Sigmoid colon (tissue), 4 donors: Measurements from ENCODE around the gene PPM1B.

Source experiments
- CTCF ChIP-seq, 4 experiments: fragments of 450-650 bp in 3 of 4; fragments of 200-600 bp in 1 of 4; IDR thresholded peaks; one replicate each; pipeline ENCODE4 v1.5.1; 2016 to 2019; ENCODE audit warnings: antibody characterized with exemption in 4 of 4, mild to moderate bottlenecking in 3 of 4, moderate library complexity in 2 of 4
- EP300 ChIP-seq, 4 donors: sonication (generic); formaldehyde crosslinking; IDR thresholded peaks; one replicate each; pipeline ENCODE4 v1.6.1; 2017; ENCODE audit warnings: antibody characterized with exemption in 4 of 4
- POLR2A ChIP-seq, 2 donors: fragments of 450-650 bp; IDR thresholded peaks; one replicate each; pipeline ENCODE4 v1.6.1; 2016; ENCODE audit warnings: antibody characterized with exemption in 2 of 2, mild to moderate bottlenecking in 2 of 2, moderate library complexity in 2 of 2
- POLR2AphosphoS5 ChIP-seq, 4 donors: sonication (generic); formaldehyde crosslinking; IDR thresholded peaks; one replicate each; pipeline ENCODE4 v1.6.1; 2017; ENCODE audit warnings: antibody characterized with exemption in 4 of 4

DNA sequence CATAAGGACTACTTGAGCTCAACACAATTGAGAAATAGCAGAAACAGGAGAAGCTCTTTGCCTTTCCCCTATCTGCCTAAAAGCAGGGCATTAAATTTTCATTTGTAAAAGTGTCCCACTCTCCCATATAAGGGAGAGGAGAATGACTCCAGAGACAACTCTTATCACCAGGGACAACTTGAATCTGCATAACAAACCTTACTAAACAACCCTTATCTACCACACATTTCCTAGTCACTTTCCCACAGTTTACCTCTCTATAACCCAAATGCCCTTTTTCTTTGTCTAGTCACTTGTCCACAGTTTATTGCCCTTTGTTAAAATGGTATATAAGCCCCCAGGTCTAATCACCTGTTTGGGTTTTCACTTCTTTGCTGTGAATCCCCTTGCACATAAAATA is 37.5 kb upstream of the PPM1B start:
- TF ChIP-seq POLR2A (IDR thresholded peaks at IDR 0.05) (no peak), POLR2AphosphoS5 (IDR thresholded peaks at IDR 0.05) (no peak), EP300 (IDR thresholded peaks at IDR 0.05) (no peak), CTCF (IDR thresholded peaks at IDR 0.05) (no peak)
